H9 (cell line): ENCODE results near the gene PRELID2. TPM values are rescaled to one million over a fixed set of nuclear protein-coding genes. Genes with fewer than 3 reads are reported as not detected.

Experiments used
- DNase-seq: peaks from one replicate; pipeline ENCODE4 v3.0.0-alpha.2; 2017
- H2AFZ ChIP-seq: one replicate; pipeline ENCODE4 v1.6.1; 2013; ENCODE audit warnings: mild to moderate bottlenecking, low read length, control low read depth, moderate library complexity
- H2AK5ac ChIP-seq: 2 replicates; pipeline ENCODE4 v1.6.1; 2013; ENCODE audit warnings: low read length, control low read depth, mixed read lengths; ENCODE audit not compliant: insufficient read length
- H2BK120ac ChIP-seq: one replicate; pipeline ENCODE4 v1.6.1; 2013; ENCODE audit warnings: low read depth, mild to moderate bottlenecking, low read length, control low read depth, inconsistent platforms; ENCODE audit not compliant: poor library complexity, severe bottlenecking
- H2BK12ac ChIP-seq: 2 replicates; pipeline ENCODE4 v1.6.1; 2013; ENCODE audit warnings: low read length, control low read depth, mixed read lengths, low read depth; ENCODE audit not compliant: insufficient read length
- H2BK15ac ChIP-seq: 2 replicates; pipeline ENCODE4 v1.6.1; 2013; ENCODE audit warnings: low read depth, low read length, control low read depth
- H2BK20ac ChIP-seq: one replicate; pipeline ENCODE4 v1.6.1; 2013; ENCODE audit warnings: low read depth, mild to moderate bottlenecking, low read length, control low read depth, inconsistent platforms; ENCODE audit not compliant: poor library complexity, severe bottlenecking
- H2BK5ac ChIP-seq: 2 replicates; pipeline ENCODE4 v1.6.1; 2013; ENCODE audit warnings: low read length, control low read depth, mixed read lengths; ENCODE audit not compliant: insufficient read length
- H3K14ac ChIP-seq: 2 replicates; pipeline ENCODE4 v1.6.1; 2013; ENCODE audit warnings: low read length, control low read depth; ENCODE audit not compliant: insufficient read depth
- H3K18ac ChIP-seq: 2 replicates; pipeline ENCODE4 v1.6.1; 2013; ENCODE audit warnings: low read depth, mild to moderate bottlenecking, mixed read lengths, low read length, control low read depth; ENCODE audit not compliant: insufficient read length
- H3K23ac ChIP-seq: 2 replicates; pipeline ENCODE4 v1.6.1; 2013; ENCODE audit warnings: low read length, control low read depth, mixed read lengths, low read depth; ENCODE audit not compliant: insufficient read length
- H3K23me2 ChIP-seq: 2 replicates; pipeline ENCODE4 v1.6.1; 2013; ENCODE audit warnings: low read depth, mild to moderate bottlenecking, mixed read lengths, low read length, control low read depth; ENCODE audit not compliant: insufficient read length, poor library complexity, severe bottlenecking
- H3K27ac ChIP-seq: 2 replicates; pipeline ENCODE4 v1.5.1; 2013; ENCODE audit warnings: low read length, control low read depth, mixed read lengths, low read depth; ENCODE audit not compliant: insufficient read length
- H3K27me3 ChIP-seq: 2 replicates; pipeline ENCODE4 v1.6.1; 2013; ENCODE audit warnings: low read length, control low read depth, inconsistent platforms; ENCODE audit not compliant: insufficient read depth
- H3K4ac ChIP-seq: 2 replicates; pipeline ENCODE4 v1.6.1; 2013; ENCODE audit warnings: low read depth, mild to moderate bottlenecking, control low read depth, inconsistent platforms, low read length, moderate library complexity
- H3K4me1 ChIP-seq: 2 replicates; pipeline ENCODE4 v1.6.1; 2013; ENCODE audit warnings: low read length, control low read depth, inconsistent platforms; ENCODE audit not compliant: insufficient read depth
- H3K4me2 ChIP-seq: 2 replicates; pipeline ENCODE4 v1.6.1; 2013; ENCODE audit warnings: low read length, control low read depth, mixed read lengths; ENCODE audit not compliant: insufficient read length, insufficient read depth
- H3K56ac ChIP-seq: 2 replicates; pipeline ENCODE4 v1.6.1; 2013; ENCODE audit warnings: low read depth, mild to moderate bottlenecking, mixed read lengths, low read length, control low read depth; ENCODE audit not compliant: insufficient read length
- H3K79me1 ChIP-seq: 2 replicates; pipeline ENCODE4 v1.6.1; 2013; ENCODE audit warnings: low read depth, mild to moderate bottlenecking, moderate library complexity, low read length, control low read depth, inconsistent platforms; ENCODE audit not compliant: insufficient read depth, poor library complexity, severe bottlenecking
- H3K79me2 ChIP-seq: 2 replicates; pipeline ENCODE4 v1.6.1; 2013; ENCODE audit warnings: low read length, control low read depth, inconsistent platforms; ENCODE audit not compliant: insufficient read depth
- H3K9ac ChIP-seq: 2 replicates; pipeline ENCODE4 v1.6.1; 2013; ENCODE audit warnings: low read length, control low read depth, mixed read lengths; ENCODE audit not compliant: insufficient read length; ENCODE audit errors: extremely low read depth
- H3K9me3 ChIP-seq: one replicate; pipeline ENCODE4 v1.6.1; 2013; ENCODE audit warnings: low read depth, low read length, inconsistent platforms; ENCODE audit not compliant: control insufficient read depth
- H3T11ph ChIP-seq: one replicate; pipeline ENCODE4 v1.6.1; 2013; ENCODE audit warnings: mild to moderate bottlenecking, low read length, control low read depth, inconsistent platforms
- H4K20me1 ChIP-seq: one replicate; pipeline ENCODE4 v1.6.1; 2013; ENCODE audit not compliant: control insufficient read depth, insufficient read length, insufficient read depth
- H4K5ac ChIP-seq: 2 replicates; pipeline ENCODE4 v1.6.1; 2013; ENCODE audit warnings: low read depth, mild to moderate bottlenecking, mixed read lengths, low read length, control low read depth; ENCODE audit not compliant: insufficient read length
- H4K8ac ChIP-seq: replicated peaks from 2 replicates; pipeline ENCODE4 v1.6.1; 2013; ENCODE audit warnings: low read length, control low read depth, mixed read lengths, low read depth; ENCODE audit not compliant: insufficient read length
- H4K91ac ChIP-seq: 2 replicates; pipeline ENCODE4 v1.6.1; 2013; ENCODE audit warnings: low read depth, mild to moderate bottlenecking, moderate library complexity, mixed read lengths, low read length, control low read depth; ENCODE audit not compliant: insufficient read length
- H3K27ac Mint-ChIP-seq, 3 experiments: 2 replicates in 2 of 3; 3 replicates in 1 of 3; pipeline ENCODE4 v1.8.0; 2020 to 2021; ENCODE audit warnings: mixed read lengths in 3 of 3, mild to moderate bottlenecking in 1 of 3, moderate library complexity in 1 of 3
- H3K27me3 Mint-ChIP-seq: 2 replicates; pipeline ENCODE4 v1.8.0; 2021; ENCODE audit warnings: low read depth, mild to moderate bottlenecking, moderate library complexity, mixed read lengths
- H3K36me3 Mint-ChIP-seq, 3 experiments: 2 replicates in 2 of 3; 3 replicates in 1 of 3; pipeline ENCODE4 v1.8.0; 2020 to 2021; ENCODE audit warnings: low read depth in 3 of 3, mixed read lengths in 3 of 3; ENCODE audit not compliant: insufficient read depth in 1 of 3
- H3K4me1 Mint-ChIP-seq, 2 experiments: 2 replicates each; pipeline ENCODE4 v1.8.0; 2020; ENCODE audit warnings: mixed read lengths in 2 of 2
- H3K4me3 Mint-ChIP-seq, 2 experiments: 2 replicates in 1 of 2; 3 replicates in 1 of 2; pipeline ENCODE4 v1.8.0; 2020 to 2021; ENCODE audit warnings: mild to moderate bottlenecking in 2 of 2, mixed read lengths in 2 of 2, moderate library complexity in 1 of 2
- H3K9me3 Mint-ChIP-seq, 2 experiments: 2 replicates in 1 of 2; 3 replicates in 1 of 2; pipeline ENCODE4 v1.8.0; 2020; ENCODE audit warnings: mild to moderate bottlenecking in 2 of 2, mixed read lengths in 2 of 2, moderate library complexity in 1 of 2
- CTCF ChIP-seq: fragments of 200-600 bp; sonication (generic); conservative IDR thresholded peaks from 3 replicates; pipeline ENCODE4 v1.8.0; 2021; ENCODE audit warnings: antibody characterized with exemption, mild to moderate bottlenecking
- WGBS: extraction: QIAGEN DNeasy Blood & Tissue Kit; methylation state at CpG from one replicate; pipeline ENCODE4 v1.1.7; 2013; ENCODE audit warnings: missing lambda C conversion rate, low lambda C conversion rate, mixed read lengths; ENCODE audit not compliant: insufficient read length; ENCODE audit errors: extremely low coverage; 5-methylcytosine and 5-hydroxymethylcytosine counted together
- long read RNA-seq: library from polyadenylated mRNA; unstranded; transcript quantifications from one replicate; pipeline ENCODE4 v2.0.0, GENCODE V29; 2020
- total RNA-seq: library from RNA; stranded (reverse); gene quantifications from 2 replicates; pipeline ENCODE4 v1.2.1, GENCODE V29; 2021

Gene PRELID2
- total RNA-seq, result 10.4 and 13.2 TPM in 2 replicates
- long read RNA-seq, partial matches to known transcripts, result 0 of 28 reads
- long read RNA-seq, other reads (novel, unspliced or antisense), result 23 of 28 reads

- no peak within 1 kb of the TSS for H4K91ac ChIP-seq
- H3K79me1 ChIP-seq, result no peaks in the 10 kb centered on the region
- Mint-ChIP-seq H3K36me3 (no peaks in the 10 kb centered on the region; a peak in 1 of 7 replicates), H3K27ac (no peak within 1 kb of the TSS), H3K9me3 (no peaks in the 10 kb centered on the region; a peak in 1 of 5 replicates), H3K4me3 (peak within 1 kb of the TSS; percentile 66 to 78), H3K4me1 (peaks cover 6% of the 10 kb centered on the region in 2 experiments; a peak in 3 of 4 replicates), H3K27me3 (peaks cover 20% of the 10 kb centered on the region)
- no peak within 1 kb of the TSS for H2BK5ac ChIP-seq
- H3K4me1 ChIP-seq, result no peaks in the 10 kb centered on the region; the same call in 1 of the 2 replicates
- no peak within 1 kb of the TSS for H3K9ac ChIP-seq
- no peaks in the 10 kb centered on the region for H3K9me3 ChIP-seq
- H2BK12ac ChIP-seq, result no peak within 1 kb of the TSS
- no peaks in the 10 kb centered on the region; the same call in 1 of the 2 replicates for H3K27me3 ChIP-seq
- no peak within 1 kb of the TSS for H3K56ac ChIP-seq
- H3K4me2 ChIP-seq, result peak within 1 kb of the TSS; percentile 76
- H2AK5ac ChIP-seq, result no peak within 1 kb of the TSS
- no peak within 1 kb of the TSS for H2BK15ac ChIP-seq
- peak within 1 kb of the TSS; percentile 53 for H3K14ac ChIP-seq
- WGBS, result no CpG with 5 or more reads among the region's 71 CpGs
- TF ChIP-seq CTCF, result peak; percentile 23; the same call in 2 of the 3 replicates
- peaks cover 4% of the 10 kb centered on the region for H3K23me2 ChIP-seq
- H4K20me1 ChIP-seq, result no peaks in the 10 kb centered on the region
- H2AFZ ChIP-seq, result peak within 1 kb of the TSS; percentile 65
- H2BK120ac ChIP-seq, result no peak within 1 kb of the TSS
- H4K5ac ChIP-seq, result no peak within 1 kb of the TSS
- H3K79me2 ChIP-seq, result no peaks in the 10 kb centered on the region
- H4K8ac ChIP-seq, result no peak within 1 kb of the TSS
- DNase-seq, result peak; percentile 91
- H3K23ac ChIP-seq, result no peak within 1 kb of the TSS
- no peak within 1 kb of the TSS for H3K27ac ChIP-seq
- H3K4ac ChIP-seq, result no peak within 1 kb of the TSS
- no peak within 1 kb of the TSS for H3T11ph ChIP-seq
- no peak within 1 kb of the TSS for H2BK20ac ChIP-seq
- H3K18ac ChIP-seq, result no peak within 1 kb of the TSS
These were observed at the start of gene PRELID2 for GRCh38 chr5:145834917-145835847. Gene PRELID2 (minus strand): TSS chr5:145835342. CDS start chr5:145835251, 91 bp downstream.
